Lower leg skin (tissue), 4 donors: Measurements from ENCODE around the gene WDR70. TPM values are rescaled to one million over a fixed set of nuclear protein-coding genes. Genes with fewer than 3 reads are reported as not detected.
"Not testable (repeated sequence)": the region's sequence is repeated elsewhere in the genome, so short reads cannot be mapped to it uniquely, and the experiment has no call there.

ENCODE experiments used
- DNase-seq, 2 donors: peaks; one replicate each; pipeline ENCODE4 v3.0.0-alpha.2; 2019; ENCODE audit warnings: low spot score in 2 of 2
- H3K4me3 ChIP-seq: fragments of 200-600 bp; sonication (generic); 2 replicates; pipeline ENCODE4 v1.5.1; 2017; ENCODE audit warnings: mild to moderate bottlenecking, low read depth; ENCODE audit not compliant: poor library complexity, severe bottlenecking
- CTCF ChIP-seq, 3 donors: fragments of 450-650 bp; IDR thresholded peaks; one replicate each; pipeline ENCODE4 v1.5.1; 2016; ENCODE audit warnings: antibody characterized with exemption in 3 of 3, mild to moderate bottlenecking in 3 of 3, moderate library complexity in 2 of 3
- POLR2A ChIP-seq, 2 donors: fragments of 450-650 bp; IDR thresholded peaks; one replicate each; pipeline ENCODE4 v1.6.1; 2016 to 2017; ENCODE audit warnings: antibody characterized with exemption in 2 of 2, mild to moderate bottlenecking in 1 of 2, moderate library complexity in 1 of 2
- WGBS, 2 donors: methylation state at CpG; one replicate each; pipeline ENCODE4 v1.1.5; 2018; 5-methylcytosine and 5-hydroxymethylcytosine counted together
- intact Hi-C: fragments of 100-400 bp; cut with DNase I; formaldehyde crosslinking; loops from one replicate; pipeline ENCODE4 v1.15.0; 2023; ENCODE audit warnings: low total_unique reads
- total RNA-seq, 4 donors: library from RNA; depleted of rRNA; stranded (reverse); fragments of >200 nt; gene quantifications; one replicate each; pipeline ENCODE4 v1.1.0, GENCODE V29; 2016

WDR70 gene
- total RNA-seq, 4 donors from 2014 or later, result 19.1 to 25.5 (median 23.7) TPM

GRCh38 chr5:37477426-37477825 is 98.3 kb downstream of the WDR70 start:
- no peak overlapping the region for H3K4me3 ChIP-seq
- intact Hi-C loops, result no loop called here

GRCh38 chr5:37478121-37478894 is 99.2 kb downstream of the WDR70 start:
- WGBS, 2 donors, result 67 to 73% methylated on average over 4 of the region's 4 CpGs
- intact Hi-C loops, result no loop called here
- no peak for TF ChIP-seq CTCF (IDR thresholded peaks at IDR 0.05)
- TF ChIP-seq POLR2A (IDR thresholded peaks at IDR 0.05), result no peak
- H3K4me3 ChIP-seq, result no peak overlapping the region
- no peak for DNase-seq

More at GRCh38 chr5:37477426-37477825, 98.3 kb downstream of the WDR70 start:
- TF ChIP-seq POLR2A (IDR thresholded peaks at IDR 0.05) (no peak), CTCF (IDR thresholded peaks at IDR 0.05) (no peak)
- no peak for DNase-seq

GRCh38 chr5:37481395-37481794 is 102.3 kb downstream of the WDR70 start:
- intact Hi-C loops, DNase-seq, H3K4me3 ChIP-seq: not testable (repeated sequence)
- 98 to 100% methylated on average over 3 of the region's 3 CpGs for WGBS, 2 donors

GRCh38 chr5:37490120-37490810 is 111.1 kb downstream of the WDR70 start:
- no peak for DNase-seq
- no peak overlapping the region for H3K4me3 ChIP-seq
- WGBS, 2 donors, result 90 to 94% methylated on average over 2 of the region's 2 CpGs
- TF ChIP-seq CTCF (IDR thresholded peaks at IDR 0.05) (no peak), POLR2A (IDR thresholded peaks at IDR 0.05) (no peak)
- intact Hi-C loops, result no loop called here

GRCh38 chr5:37490931-37491330 is 111.8 kb downstream of the WDR70 start:
- WGBS, 2 donors, result 51 to 95% methylated on average over 2 of the region's 2 CpGs
- no peak overlapping the region for H3K4me3 ChIP-seq
- no peak for TF ChIP-seq CTCF (IDR thresholded peaks at IDR 0.05)
- no peak for TF ChIP-seq POLR2A (IDR thresholded peaks at IDR 0.05)
- no peak for DNase-seq
- intact Hi-C loops, result no loop called here

GRCh38 chr5:37492778-37493555 is 113.8 kb downstream of the WDR70 start:
- intact Hi-C loops, result no loop called here
- no peak for TF ChIP-seq POLR2A (IDR thresholded peaks at IDR 0.05)
- no peak for TF ChIP-seq CTCF (IDR thresholded peaks at IDR 0.05)
- no peak overlapping the region for H3K4me3 ChIP-seq
- no peak for DNase-seq
- WGBS, 2 donors, result 93 to 95% methylated on average over 2 of the region's 2 CpGs
